MM.1S (cell line): ENCODE measurements around the gene RPS6KA6.

Experiments
- DNase-seq: peaks from one replicate; pipeline ENCODE4 v3.0.0-alpha.2; 2015
- H2AFZ ChIP-seq: fragments of 300-600 bp; sonication (generic); 2 replicates; pipeline ENCODE4 v1.6.0; 2016; ENCODE audit warnings: antibody characterized with exemption, low read length
- H3F3A ChIP-seq: fragments of 300-600 bp; sonication (generic); 2 replicates; pipeline ENCODE4 v1.6.1; 2016; ENCODE audit warnings: mild to moderate bottlenecking, antibody characterized with exemption, low read length, moderate library complexity, mixed read lengths; ENCODE audit not compliant: insufficient read depth
- H3K27ac ChIP-seq: fragments of 300-600 bp; sonication (generic); 2 replicates; pipeline ENCODE4 v1.5.1; 2016; ENCODE audit warnings: mild to moderate bottlenecking, low read length
- H3K27me3 ChIP-seq: fragments of 300-600 bp; sonication (generic); replicated peaks from 2 replicates; pipeline ENCODE4 v1.6.0; 2016; ENCODE audit warnings: low read length; ENCODE audit not compliant: insufficient read depth
- H3K36me3 ChIP-seq: fragments of 300-600 bp; sonication (generic); replicated peaks from 2 replicates; pipeline ENCODE4 v1.6.1; 2016; ENCODE audit warnings: mild to moderate bottlenecking, low read length, mixed read lengths; ENCODE audit not compliant: insufficient read depth
- H3K4me1 ChIP-seq: fragments of 300-600 bp; sonication (generic); 2 replicates; pipeline ENCODE4 v1.6.1; 2016; ENCODE audit warnings: low read length, mixed read lengths
- H3K4me2 ChIP-seq: fragments of 300-600 bp; sonication (generic); 2 replicates; pipeline ENCODE4 v1.6.0; 2016; ENCODE audit warnings: low read depth, low read length
- H3K4me3 ChIP-seq: fragments of 300-600 bp; sonication (generic); 2 replicates; pipeline ENCODE4 v1.5.1; 2016; ENCODE audit warnings: low read length, mixed read lengths
- H3K79me2 ChIP-seq: fragments of 300-600 bp; sonication (generic); 2 replicates; pipeline ENCODE4 v1.6.1; 2016; ENCODE audit warnings: mixed run types, low read length, mixed read lengths
- H3K9ac ChIP-seq: fragments of 300-600 bp; sonication (generic); 2 replicates; pipeline ENCODE4 v1.6.1; 2016; ENCODE audit warnings: low read length, mixed read lengths
- H3K9me2 ChIP-seq: fragments of 300-600 bp; sonication (generic); replicated peaks from 2 replicates; pipeline ENCODE4 v1.6.1; 2016; ENCODE audit warnings: mild to moderate bottlenecking, low read length, mixed read lengths; ENCODE audit not compliant: insufficient read depth
- H3K9me3 ChIP-seq: fragments of 300-600 bp; sonication (generic); replicated peaks from 2 replicates; pipeline ENCODE4 v1.6.1; 2016; ENCODE audit warnings: mild to moderate bottlenecking, low read length, mixed read lengths; ENCODE audit not compliant: insufficient read depth
- H4K20me1 ChIP-seq: fragments of 300-600 bp; sonication (generic); 2 replicates; pipeline ENCODE4 v1.6.1; 2016; ENCODE audit warnings: mild to moderate bottlenecking, low read length, moderate library complexity, mixed read lengths; ENCODE audit not compliant: insufficient read depth
- CTCF ChIP-seq: fragments of 300-600 bp; sonication (generic); IDR thresholded peaks from 2 replicates; pipeline ENCODE4 v1.5.1; 2016; ENCODE audit warnings: antibody characterized with exemption, low read length, mixed read lengths
- EZH2 ChIP-seq: fragments of 300-600 bp; sonication (generic); optimal IDR thresholded peaks from 2 replicates; pipeline ENCODE3; 2017; ENCODE audit warnings: low read depth, mild to moderate bottlenecking, antibody characterized with exemption, low read length, mixed read lengths
- EZH2phosphoT487 ChIP-seq: fragments of 300-600 bp; sonication (generic); IDR thresholded peaks from 2 replicates; pipeline ENCODE4 v1.6.1; 2018; ENCODE audit warnings: antibody characterized with exemption, low read length

Gene RPS6KA6

GRCh38 chrX:84064814-84065213 lies 123.2 kb downstream of the RPS6KA6 start:
- Histone ChIP-seq H3K36me3 (no peaks in the 10 kb centered on the region), H3K4me2 (no peak overlapping the region), H3K9ac (no peak overlapping the region), H3K27me3 (no peaks in the 10 kb centered on the region), H2AFZ (no peak overlapping the region), H3K4me1 (no peaks in the 10 kb centered on the region), H3F3A (no peaks in the 10 kb centered on the region), H3K9me3 (no peaks in the 10 kb centered on the region), H3K27ac (no peak overlapping the region), H4K20me1 (no peaks in the 10 kb centered on the region), H3K79me2 (no peaks in the 10 kb centered on the region), H3K9me2 (no peaks in the 10 kb centered on the region), H3K4me3 (no peak overlapping the region)
- no peak for DNase-seq
- TF ChIP-seq EZH2, result no peak
- no peak for TF ChIP-seq CTCF
- TF ChIP-seq EZH2phosphoT487, result no peak

GRCh38 chrX:84064164-84064563 lies 123.8 kb downstream of the RPS6KA6 start:
- Histone ChIP-seq H3K9ac (no peak overlapping the region), H3K4me2 (no peak overlapping the region), H3K79me2 (no peaks in the 10 kb centered on the region), H3K9me3 (no peaks in the 10 kb centered on the region), H4K20me1 (no peaks in the 10 kb centered on the region), H3K4me1 (no peaks in the 10 kb centered on the region), H3K4me3 (no peak overlapping the region), H3K9me2 (no peaks in the 10 kb centered on the region), H3K27me3 (no peaks in the 10 kb centered on the region), H3K27ac (no peak overlapping the region), H3F3A (no peaks in the 10 kb centered on the region), H2AFZ (no peak overlapping the region), H3K36me3 (no peaks in the 10 kb centered on the region)
- DNase-seq, result no peak
- TF ChIP-seq EZH2, result no peak
- TF ChIP-seq EZH2phosphoT487, result no peak
- no peak for TF ChIP-seq CTCF

- H3K4me2 ChIP-seq, result no peak overlapping the region
- no peaks in the 10 kb centered on the region for H3K4me1 ChIP-seq
- no peak overlapping the region for H3K27ac ChIP-seq
- H4K20me1 ChIP-seq, result no peaks in the 10 kb centered on the region
- no peak for DNase-seq
- H3K9me3 ChIP-seq, result no peaks in the 10 kb centered on the region
- no peak for TF ChIP-seq EZH2phosphoT487
- no peak for TF ChIP-seq EZH2
- no peak for TF ChIP-seq CTCF
- H3F3A ChIP-seq, result no peaks in the 10 kb centered on the region
- no peaks in the 10 kb centered on the region for H3K79me2 ChIP-seq
- no peak overlapping the region for H2AFZ ChIP-seq
- H3K36me3 ChIP-seq, result no peaks in the 10 kb centered on the region
- H3K9me2 ChIP-seq, result no peaks in the 10 kb centered on the region
- no peaks in the 10 kb centered on the region for H3K27me3 ChIP-seq
- no peak overlapping the region for H3K4me3 ChIP-seq
- H3K9ac ChIP-seq, result no peak overlapping the region
Observed at GRCh38 chrX:84047339-84047738, 140.7 kb downstream of the RPS6KA6 start.
